A673 (cell line): ENCODE measurements around the gene VAMP1. TPM values are rescaled to one million over a fixed set of nuclear protein-coding genes. Genes with fewer than 3 reads are reported as not detected.
"Not testable (repeated sequence)": the region's sequence is repeated elsewhere in the genome, so short reads cannot be mapped to it uniquely, and the experiment has no call there.

Experiments
- BruUV-seq: library from RNA; stranded (reverse); fragments of 400-500 nt; replicated peaks from 2 replicates; lab custom pipeline; 2021; lab: Mats Ljungman, UMichigan
- CTCF ChIA-PET: fragments of 300-600 bp; sonication (Branson Sonifier 250); formaldehyde crosslinking; loops from one replicate; lab custom pipeline; 2022; ENCODE audit warnings: antibody characterized with exemption; lab: Charles Lee
- POLR2A ChIA-PET: fragments of 300-600 bp; sonication (Branson Sonifier 250); formaldehyde crosslinking; loops from one replicate; lab custom pipeline; 2022; ENCODE audit warnings: antibody characterized with exemption; ENCODE audit not compliant: low non-redundant PET; lab: Charles Lee
- DNase-seq: peaks from one replicate; pipeline ENCODE4 v3.0.0-alpha.2; 2015; ENCODE audit warnings: low spot score
- H3K27ac ChIP-seq: fragments of 200-600 bp; sonication (generic); 2 replicates; pipeline ENCODE4 v1.5.1; 2016; ENCODE audit warnings: mixed run types, low read depth, mild to moderate bottlenecking, mixed read lengths, antibody characterized with exemption, low read length; ENCODE audit not compliant: poor library complexity, severe bottlenecking
- H3K27me3 ChIP-seq: fragments of 200-600 bp; sonication (generic); replicated peaks from 2 replicates; pipeline ENCODE4 v1.6.1; 2017; ENCODE audit warnings: mixed run types, low read depth, mild to moderate bottlenecking, mixed read lengths, antibody characterized with exemption, low read length; ENCODE audit not compliant: insufficient read depth, poor library complexity
- H3K36me3 ChIP-seq: fragments of 200-600 bp; sonication (generic); 2 replicates; pipeline ENCODE4 v1.6.1; 2016; ENCODE audit warnings: mixed run types, mild to moderate bottlenecking, mixed read lengths, antibody characterized with exemption, low read length; ENCODE audit not compliant: insufficient read depth, poor library complexity, severe bottlenecking
- H3K4me1 ChIP-seq: fragments of 200-600 bp; sonication (generic); 2 replicates; pipeline ENCODE4 v1.6.1; 2017; ENCODE audit warnings: mixed run types, mild to moderate bottlenecking, mixed read lengths, antibody characterized with exemption, low read length; ENCODE audit not compliant: insufficient read depth, poor library complexity, severe bottlenecking
- H3K4me3 ChIP-seq: fragments of 200-600 bp; sonication (generic); 2 replicates; pipeline ENCODE4 v1.5.1; 2016; ENCODE audit warnings: low read depth, mixed run types, mild to moderate bottlenecking, mixed read lengths, low read length; ENCODE audit not compliant: poor library complexity, severe bottlenecking
- H3K9me3 ChIP-seq: fragments of 200-600 bp; sonication (generic); 2 replicates; pipeline ENCODE4 v1.6.1; 2016; ENCODE audit warnings: mixed run types, low read depth, mild to moderate bottlenecking, mixed read lengths, antibody characterized with exemption, low read length; ENCODE audit not compliant: poor library complexity, severe bottlenecking
- CTCF ChIP-seq: fragments of 300-800, 200-600 bp; sonication (generic); conservative IDR thresholded peaks from 2 replicates; pipeline ENCODE4 v1.5.1; 2017; ENCODE audit warnings: low read depth, mild to moderate bottlenecking, antibody characterized with exemption, low read length, moderate library complexity, mixed read lengths
- EZH2 ChIP-seq: fragments of 200-600 bp; sonication (generic); IDR thresholded peaks from 2 replicates; pipeline ENCODE4 v1.6.1; 2017; ENCODE audit warnings: borderline replicate concordance, low read depth, mild to moderate bottlenecking, mixed read lengths, antibody characterized with exemption, low read length; ENCODE audit not compliant: poor library complexity, severe bottlenecking
- intact Hi-C: fragments of 100-400 bp; cut with micrococcal nuclease; formaldehyde crosslinking; loops from one replicate; pipeline ENCODE4 v1.10.0; 2022; ENCODE audit not compliant: unreplicated experiment
- total RNA-seq: library from RNA; stranded (reverse); gene quantifications from 2 replicates; pipeline ENCODE4 v1.2.3, GENCODE V29; 2021

The VAMP1 gene
- total RNA-seq, 1 experiment from 2014 or later = 10.9 TPM

GRCh38 chr12:6492838-6493496 lies 22.5 kb upstream of the VAMP1 start, which contains the start of gene MRPL51:
Gene MRPL51, minus strand, starts transcription at chr12:6493262. Its CDS starts 126 bp downstream, at chr12:6493136.
- H3K4me1 ChIP-seq = peaks cover 18% of the 10 kb centered on the region
- peak within 1 kb of the TSS; percentile 97 for H3K27ac ChIP-seq
- ChIA-PET CTCF (interaction anchor here (1.0 to 1.5 kb wide), 3 partner anchors 22 to 45 kb away, joined by 3 read pairs; partner anchors contain the start of gene VAMP1), POLR2A (interaction anchor here (0.7 kb wide), 1 partner anchor 41 kb away, joined by 3 read pairs; the partner anchor contains the start of gene GAPDH)
- no peaks in the 10 kb centered on the region for H3K27me3 ChIP-seq
- BruUV-seq = no TSS peak
- no peaks in the 10 kb centered on the region for H3K9me3 ChIP-seq
- intact Hi-C loops = no loop called here
- TF ChIP-seq EZH2 (no peak), CTCF (no peak)
- peak within 1 kb of the TSS; percentile 86 for H3K4me3 ChIP-seq
- peak; percentile 98 for DNase-seq
- peaks cover 28% of the 10 kb centered on the region for H3K36me3 ChIP-seq

GRCh38 chr12:6490673-6491072 lies 20.2 kb upstream of the VAMP1 start:
- H3K27me3 ChIP-seq, H3K27ac ChIP-seq, H3K4me3 ChIP-seq, intact Hi-C loops, H3K9me3 ChIP-seq, CTCF ChIA-PET, DNase-seq, POLR2A ChIA-PET, BruUV-seq: not testable (repeated sequence)
- Histone ChIP-seq H3K4me1 (peaks cover 17% of the 10 kb centered on the region), H3K36me3 (peaks cover 12% of the 10 kb centered on the region)

- DNase-seq = no peak
- intact Hi-C loops = no loop called here
- no TSS peak for BruUV-seq
Observed at GRCh38 chr12:6489449-6489848, 19.0 kb upstream of the VAMP1 start.

More at GRCh38 chr12:6489449-6489848, 19.0 kb upstream of the VAMP1 start:
- ChIA-PET POLR2A (no interaction called here), CTCF (no interaction called here)
- Histone ChIP-seq H3K9me3 (no peaks in the 10 kb centered on the region), H3K27me3 (no peaks in the 10 kb centered on the region), H3K4me3 (no peak overlapping the region), H3K4me1 (peaks cover 9% of the 10 kb centered on the region), H3K36me3 (peaks cover 12% of the 10 kb centered on the region), H3K27ac (no peak overlapping the region)
- TF ChIP-seq EZH2 (no peak), CTCF (no peak)
